H9 (cell line): ENCODE measurements around the gene HECTD1. TPM values are rescaled to one million over a fixed set of nuclear protein-coding genes. Genes with fewer than 3 reads are reported as not detected.

Experiments
- DNase-seq: peaks from one replicate; pipeline ENCODE4 v3.0.0-alpha.2; 2017
- H2AFZ ChIP-seq: one replicate; pipeline ENCODE4 v1.6.1; 2013; ENCODE audit warnings: mild to moderate bottlenecking, low read length, control low read depth, moderate library complexity
- H2AK5ac ChIP-seq: 2 replicates; pipeline ENCODE4 v1.6.1; 2013; ENCODE audit warnings: low read length, control low read depth, mixed read lengths; ENCODE audit not compliant: insufficient read length
- H2BK120ac ChIP-seq: one replicate; pipeline ENCODE4 v1.6.1; 2013; ENCODE audit warnings: low read depth, mild to moderate bottlenecking, low read length, control low read depth, inconsistent platforms; ENCODE audit not compliant: poor library complexity, severe bottlenecking
- H2BK12ac ChIP-seq: 2 replicates; pipeline ENCODE4 v1.6.1; 2013; ENCODE audit warnings: low read length, control low read depth, mixed read lengths, low read depth; ENCODE audit not compliant: insufficient read length
- H2BK15ac ChIP-seq: 2 replicates; pipeline ENCODE4 v1.6.1; 2013; ENCODE audit warnings: low read depth, low read length, control low read depth
- H2BK20ac ChIP-seq: one replicate; pipeline ENCODE4 v1.6.1; 2013; ENCODE audit warnings: low read depth, mild to moderate bottlenecking, low read length, control low read depth, inconsistent platforms; ENCODE audit not compliant: poor library complexity, severe bottlenecking
- H2BK5ac ChIP-seq: 2 replicates; pipeline ENCODE4 v1.6.1; 2013; ENCODE audit warnings: low read length, control low read depth, mixed read lengths; ENCODE audit not compliant: insufficient read length
- H3K14ac ChIP-seq: 2 replicates; pipeline ENCODE4 v1.6.1; 2013; ENCODE audit warnings: low read length, control low read depth; ENCODE audit not compliant: insufficient read depth
- H3K18ac ChIP-seq: 2 replicates; pipeline ENCODE4 v1.6.1; 2013; ENCODE audit warnings: low read depth, mild to moderate bottlenecking, mixed read lengths, low read length, control low read depth; ENCODE audit not compliant: insufficient read length
- H3K23ac ChIP-seq: 2 replicates; pipeline ENCODE4 v1.6.1; 2013; ENCODE audit warnings: low read length, control low read depth, mixed read lengths, low read depth; ENCODE audit not compliant: insufficient read length
- H3K23me2 ChIP-seq: 2 replicates; pipeline ENCODE4 v1.6.1; 2013; ENCODE audit warnings: low read depth, mild to moderate bottlenecking, mixed read lengths, low read length, control low read depth; ENCODE audit not compliant: insufficient read length, poor library complexity, severe bottlenecking
- H3K27ac ChIP-seq: 2 replicates; pipeline ENCODE4 v1.5.1; 2013; ENCODE audit warnings: low read length, control low read depth, mixed read lengths, low read depth; ENCODE audit not compliant: insufficient read length
- H3K27me3 ChIP-seq: 2 replicates; pipeline ENCODE4 v1.6.1; 2013; ENCODE audit warnings: low read length, control low read depth, inconsistent platforms; ENCODE audit not compliant: insufficient read depth
- H3K4ac ChIP-seq: 2 replicates; pipeline ENCODE4 v1.6.1; 2013; ENCODE audit warnings: low read depth, mild to moderate bottlenecking, control low read depth, inconsistent platforms, low read length, moderate library complexity
- H3K4me1 ChIP-seq: 2 replicates; pipeline ENCODE4 v1.6.1; 2013; ENCODE audit warnings: low read length, control low read depth, inconsistent platforms; ENCODE audit not compliant: insufficient read depth
- H3K4me2 ChIP-seq: 2 replicates; pipeline ENCODE4 v1.6.1; 2013; ENCODE audit warnings: low read length, control low read depth, mixed read lengths; ENCODE audit not compliant: insufficient read length, insufficient read depth
- H3K56ac ChIP-seq: 2 replicates; pipeline ENCODE4 v1.6.1; 2013; ENCODE audit warnings: low read depth, mild to moderate bottlenecking, mixed read lengths, low read length, control low read depth; ENCODE audit not compliant: insufficient read length
- H3K79me1 ChIP-seq: 2 replicates; pipeline ENCODE4 v1.6.1; 2013; ENCODE audit warnings: low read depth, mild to moderate bottlenecking, moderate library complexity, low read length, control low read depth, inconsistent platforms; ENCODE audit not compliant: insufficient read depth, poor library complexity, severe bottlenecking
- H3K79me2 ChIP-seq: 2 replicates; pipeline ENCODE4 v1.6.1; 2013; ENCODE audit warnings: low read length, control low read depth, inconsistent platforms; ENCODE audit not compliant: insufficient read depth
- H3K9ac ChIP-seq: 2 replicates; pipeline ENCODE4 v1.6.1; 2013; ENCODE audit warnings: low read length, control low read depth, mixed read lengths; ENCODE audit not compliant: insufficient read length; ENCODE audit errors: extremely low read depth
- H3K9me3 ChIP-seq: one replicate; pipeline ENCODE4 v1.6.1; 2013; ENCODE audit warnings: low read depth, low read length, inconsistent platforms; ENCODE audit not compliant: control insufficient read depth
- H3T11ph ChIP-seq: one replicate; pipeline ENCODE4 v1.6.1; 2013; ENCODE audit warnings: mild to moderate bottlenecking, low read length, control low read depth, inconsistent platforms
- H4K20me1 ChIP-seq: one replicate; pipeline ENCODE4 v1.6.1; 2013; ENCODE audit not compliant: control insufficient read depth, insufficient read length, insufficient read depth
- H4K5ac ChIP-seq: 2 replicates; pipeline ENCODE4 v1.6.1; 2013; ENCODE audit warnings: low read depth, mild to moderate bottlenecking, mixed read lengths, low read length, control low read depth; ENCODE audit not compliant: insufficient read length
- H4K8ac ChIP-seq: replicated peaks from 2 replicates; pipeline ENCODE4 v1.6.1; 2013; ENCODE audit warnings: low read length, control low read depth, mixed read lengths, low read depth; ENCODE audit not compliant: insufficient read length
- H4K91ac ChIP-seq: 2 replicates; pipeline ENCODE4 v1.6.1; 2013; ENCODE audit warnings: low read depth, mild to moderate bottlenecking, moderate library complexity, mixed read lengths, low read length, control low read depth; ENCODE audit not compliant: insufficient read length
- H3K27ac Mint-ChIP-seq, 3 experiments: 2 replicates in 2 of 3; 3 replicates in 1 of 3; pipeline ENCODE4 v1.8.0; 2020 to 2021; ENCODE audit warnings: mixed read lengths in 3 of 3, mild to moderate bottlenecking in 1 of 3, moderate library complexity in 1 of 3
- H3K27me3 Mint-ChIP-seq: 2 replicates; pipeline ENCODE4 v1.8.0; 2021; ENCODE audit warnings: low read depth, mild to moderate bottlenecking, moderate library complexity, mixed read lengths
- H3K36me3 Mint-ChIP-seq, 3 experiments: 2 replicates in 2 of 3; 3 replicates in 1 of 3; pipeline ENCODE4 v1.8.0; 2020 to 2021; ENCODE audit warnings: low read depth in 3 of 3, mixed read lengths in 3 of 3; ENCODE audit not compliant: insufficient read depth in 1 of 3
- H3K4me1 Mint-ChIP-seq, 2 experiments: 2 replicates each; pipeline ENCODE4 v1.8.0; 2020; ENCODE audit warnings: mixed read lengths in 2 of 2
- H3K4me3 Mint-ChIP-seq, 2 experiments: 2 replicates in 1 of 2; 3 replicates in 1 of 2; pipeline ENCODE4 v1.8.0; 2020 to 2021; ENCODE audit warnings: mild to moderate bottlenecking in 2 of 2, mixed read lengths in 2 of 2, moderate library complexity in 1 of 2
- H3K9me3 Mint-ChIP-seq, 2 experiments: 2 replicates in 1 of 2; 3 replicates in 1 of 2; pipeline ENCODE4 v1.8.0; 2020; ENCODE audit warnings: mild to moderate bottlenecking in 2 of 2, mixed read lengths in 2 of 2, moderate library complexity in 1 of 2
- CTCF ChIP-seq: fragments of 200-600 bp; sonication (generic); conservative IDR thresholded peaks from 3 replicates; pipeline ENCODE4 v1.8.0; 2021; ENCODE audit warnings: antibody characterized with exemption, mild to moderate bottlenecking
- WGBS: extraction: QIAGEN DNeasy Blood & Tissue Kit; methylation state at CpG from one replicate; pipeline ENCODE4 v1.1.7; 2013; ENCODE audit warnings: missing lambda C conversion rate, low lambda C conversion rate, mixed read lengths; ENCODE audit not compliant: insufficient read length; ENCODE audit errors: extremely low coverage; 5-methylcytosine and 5-hydroxymethylcytosine counted together
- total RNA-seq: library from RNA; stranded (reverse); gene quantifications from 2 replicates; pipeline ENCODE4 v1.2.1, GENCODE V29; 2021

The HECTD1 gene
- total RNA-seq, 1 experiment from 2014 or later: 135 TPM

GRCh38 chr14:31080056-31080455 lies 127.5 kb downstream of the HECTD1 start:
- H3K4me1 Mint-ChIP-seq: 0 out of 4 replicates have a peak, but pooled peaks cover 2 to 4% of the 10 kb centered on the region in 2 experiments
- H3K27ac ChIP-seq: no peak overlapping the region
- no peak overlapping the region for H3K18ac ChIP-seq
- H3K56ac ChIP-seq: no peak overlapping the region
- no peak overlapping the region for H2BK15ac ChIP-seq
- no peaks in the 10 kb centered on the region for H3K23me2 ChIP-seq
- H2BK5ac ChIP-seq: no peak overlapping the region
- no peak overlapping the region for H4K5ac ChIP-seq
- WGBS: no CpG with 5 or more reads among the region's 3 CpGs
- no peak overlapping the region for H2AFZ ChIP-seq
- no peaks in the 10 kb centered on the region for H4K20me1 ChIP-seq
- no peaks in the 10 kb centered on the region for H3K4me1 ChIP-seq
- H3K27me3 ChIP-seq: no peaks in the 10 kb centered on the region
- H3K36me3 Mint-ChIP-seq: peaks cover 3 to 13% (median 6%) of the 10 kb centered on the region in 3 experiments
- H3K4ac ChIP-seq: no peak overlapping the region
- H3K27ac Mint-ChIP-seq: no peak overlapping the region
- no peak for DNase-seq
- no peak overlapping the region for H3K14ac ChIP-seq
- no peak overlapping the region for H3K9ac ChIP-seq
- no peak overlapping the region for H3K4me3 Mint-ChIP-seq
- no peaks in the 10 kb centered on the region for H3K27me3 Mint-ChIP-seq
- no peak overlapping the region for H4K8ac ChIP-seq
- H2BK20ac ChIP-seq: no peak overlapping the region
- no peak overlapping the region for H3K4me2 ChIP-seq
- H3K79me1 ChIP-seq: no peaks in the 10 kb centered on the region
- no peaks in the 10 kb centered on the region for H3K79me2 ChIP-seq
- no peak overlapping the region for H3K23ac ChIP-seq
- H3K9me3 ChIP-seq: no peaks in the 10 kb centered on the region
- no peak overlapping the region for H3T11ph ChIP-seq
- no peak overlapping the region for H2BK12ac ChIP-seq
- no peak overlapping the region for H2BK120ac ChIP-seq
- H2AK5ac ChIP-seq: no peak overlapping the region
- H3K9me3 Mint-ChIP-seq: peaks cover 0 to 3% of the 10 kb centered on the region in 2 experiments; a peak in 1 of 5 replicates
- no peak overlapping the region for H4K91ac ChIP-seq
- no peak for TF ChIP-seq CTCF
